DMS114 treated with DMSO at 0.1 percent for 48 hours (cell line): ENCODE results near the gene ZNF79.

Source experiments
- DNase-seq: peaks from one replicate; lab custom pipeline; 2025; ENCODE audit not compliant: unreplicated experiment; lab: John Stamatoyannopoulos, UW

The ZNF79 gene

DNA sequence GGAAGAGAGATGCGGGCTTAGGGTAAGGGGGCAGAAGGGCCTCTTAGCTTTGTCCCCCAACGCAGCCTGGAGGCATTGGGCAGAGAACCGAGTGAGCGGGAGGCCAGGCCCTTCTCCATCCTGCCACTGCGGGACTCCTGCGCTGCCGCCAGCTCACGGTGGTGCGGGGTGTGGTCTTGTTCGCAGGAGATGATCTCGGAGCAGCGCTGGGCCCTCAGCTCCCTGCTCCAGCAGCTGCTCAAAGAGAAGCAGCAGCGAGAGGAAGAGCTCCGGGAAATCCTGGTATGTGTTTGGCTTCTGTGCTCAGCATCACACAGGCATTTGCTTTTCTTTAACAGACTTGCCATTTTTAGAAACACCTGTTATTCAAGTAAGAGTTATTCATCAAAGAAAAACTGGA lies 68.4 kb downstream of the ZNF79 start:
- DNase-seq, result no peak

DNA sequence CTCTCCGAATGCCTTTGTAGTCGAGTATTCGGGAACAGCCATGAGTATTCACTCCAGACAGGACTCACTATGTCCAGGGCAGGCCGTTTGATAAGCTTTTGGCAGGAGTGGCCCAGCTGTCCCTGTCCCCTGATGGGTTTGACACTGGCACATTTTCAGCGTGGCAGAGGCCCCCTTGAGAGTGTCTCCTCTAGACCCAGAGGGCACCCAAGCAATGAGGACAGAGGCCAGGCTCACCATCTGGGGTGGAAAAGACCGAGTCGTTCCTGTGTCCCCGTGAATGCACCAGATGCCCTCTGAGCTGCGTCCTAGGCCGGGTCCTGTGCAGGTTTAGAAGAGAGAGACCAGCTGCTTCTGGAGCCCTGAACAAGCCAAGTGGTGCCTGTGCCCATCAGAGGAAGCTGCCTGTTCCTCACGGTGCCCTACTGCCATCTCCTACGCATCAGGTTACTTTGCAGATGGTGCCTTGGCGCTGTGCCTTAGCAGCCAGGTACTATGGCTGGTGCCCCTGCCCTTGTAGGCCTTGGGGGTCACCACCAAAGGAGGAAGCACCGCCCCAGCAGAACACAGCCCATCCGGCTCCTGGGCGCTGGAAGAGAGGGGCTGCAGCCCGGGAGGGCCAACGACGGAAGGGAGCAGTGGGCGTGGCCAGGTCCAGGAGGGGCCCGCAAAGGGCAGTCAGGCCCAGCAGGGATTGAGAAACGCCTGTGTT lies 69.6 kb downstream of the ZNF79 start:
- no peak for DNase-seq

DNA sequence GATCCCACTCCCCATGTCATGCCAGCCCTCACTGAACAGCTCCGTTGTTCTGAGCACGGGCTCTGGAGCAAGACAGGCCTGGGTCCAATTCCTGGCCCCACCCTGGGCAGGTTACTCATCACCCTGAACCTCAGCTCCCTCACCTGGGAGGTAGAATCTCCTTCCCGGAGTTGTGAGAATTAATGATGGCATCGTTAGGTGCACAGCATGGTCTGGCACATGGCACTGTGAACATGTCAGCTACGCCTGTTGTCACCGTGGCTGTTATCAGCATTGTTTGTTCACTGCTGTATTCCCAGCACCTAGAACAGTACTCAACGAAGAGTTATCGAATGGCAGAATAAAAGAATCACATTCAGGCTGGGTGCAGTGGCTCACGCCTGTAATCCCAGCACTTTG lies 70.1 kb downstream of the ZNF79 start:
- no peak for DNase-seq
